ENCODE results near the gene NEK6.

Gene NEK6

DNA sequence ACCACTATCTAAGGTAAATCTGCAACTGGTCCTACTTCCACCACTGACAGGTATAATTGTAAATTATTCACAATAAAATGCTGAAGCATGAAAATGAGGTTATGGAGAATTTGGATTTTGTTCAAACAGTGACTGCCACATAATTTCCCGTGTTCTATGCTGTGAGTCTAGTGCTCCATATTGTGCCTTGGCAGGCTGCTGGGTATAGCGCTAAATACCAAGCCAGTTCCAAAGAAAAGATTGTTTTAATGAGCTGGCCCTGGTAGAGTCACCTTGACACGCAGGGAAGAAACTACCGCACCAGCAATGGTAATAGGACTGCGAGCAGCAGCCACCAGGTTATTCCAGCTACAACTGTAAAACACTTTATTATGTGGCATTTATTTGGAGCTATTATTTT lies 127.1 kb downstream of the NEK6 start:
- no peak for DNase-seq

- DNase-seq, result no peak
Observed at GRCh38 chr9:124385623-124386022, 127.9 kb downstream of the NEK6 start.

GRCh38 chr9:124386201-124386600 lies 128.5 kb downstream of the NEK6 start:
- no peak for DNase-seq

GRCh38 chr9:124388275-124389048 lies 130.7 kb downstream of the NEK6 start:
- no peak for DNase-seq

DNA sequence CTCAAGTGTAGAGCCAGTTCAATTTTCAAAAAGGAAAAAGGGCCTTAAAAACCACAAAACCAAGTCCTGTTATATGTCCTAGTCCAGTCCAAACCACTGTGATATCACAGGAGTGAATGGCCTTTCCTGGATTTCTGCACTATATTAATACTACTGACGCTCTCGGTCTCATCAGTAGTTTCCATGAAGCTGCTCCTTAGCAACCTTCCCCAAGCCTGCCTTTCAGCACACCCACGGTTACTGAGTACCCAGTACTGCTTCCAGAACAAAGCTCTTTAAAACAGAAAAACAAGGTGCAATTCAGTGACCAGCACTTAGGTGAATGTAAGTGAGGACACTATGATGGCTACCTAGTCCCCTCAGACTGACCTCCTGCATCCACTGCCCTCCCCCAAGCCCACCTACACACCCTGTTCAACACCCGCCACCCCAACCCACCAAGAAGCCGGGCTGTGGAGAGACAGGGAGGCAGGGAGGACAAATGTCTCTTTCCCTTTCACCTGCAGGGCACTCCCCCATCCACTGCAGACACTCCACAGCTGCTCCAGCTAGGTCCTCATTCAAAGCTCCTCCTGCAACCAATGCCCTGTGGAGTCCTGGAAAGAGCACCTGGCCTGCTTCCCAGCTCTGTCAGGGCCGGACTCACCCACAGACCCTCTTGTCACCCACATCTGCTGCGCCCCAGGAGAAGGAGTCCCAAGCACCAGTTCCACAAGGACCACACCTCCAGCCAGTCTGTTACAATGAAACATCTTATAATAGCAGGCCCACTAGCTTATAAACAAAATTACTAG lies 131.6 kb downstream of the NEK6 start:
- DNase-seq, result no peak

DNA sequence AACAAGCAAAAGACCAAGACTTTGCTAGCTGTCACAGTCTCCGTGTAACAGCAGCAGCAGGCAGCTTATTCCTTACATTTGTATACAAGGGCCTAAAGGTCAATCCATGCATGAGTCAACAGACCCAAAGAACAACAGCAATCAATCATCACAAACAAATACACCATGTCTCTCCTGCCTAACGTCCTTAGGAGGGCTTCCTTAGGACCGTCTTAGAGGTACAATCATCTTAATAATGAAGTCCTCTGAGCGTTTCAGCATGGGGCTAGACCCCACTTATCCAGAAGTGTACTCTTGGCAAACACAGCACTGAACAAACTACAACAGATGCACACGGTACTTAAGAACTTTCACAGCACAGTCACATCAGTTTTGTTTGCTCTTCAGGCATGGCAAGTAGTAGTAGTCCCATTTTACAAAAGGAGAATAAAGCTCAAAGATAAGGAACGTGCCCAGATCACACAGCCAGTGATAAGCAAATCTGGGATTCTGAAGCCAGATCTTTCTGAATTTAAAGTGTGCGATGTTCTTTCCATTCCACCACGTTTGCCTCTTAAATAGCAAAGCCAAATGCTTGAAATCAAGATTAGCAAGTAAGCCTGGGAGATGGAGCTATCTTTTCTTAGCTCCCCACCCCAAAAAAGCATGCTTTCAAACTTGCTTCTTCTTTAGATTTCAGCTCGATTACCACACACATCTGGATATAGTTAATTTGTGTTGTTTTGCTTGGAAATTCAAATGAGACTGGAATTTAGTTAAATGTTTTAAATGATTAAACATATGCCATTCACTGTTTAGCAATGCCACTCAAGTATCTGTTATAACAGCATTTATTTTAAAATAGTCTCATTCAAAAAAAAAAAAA lies 133.3 kb downstream of the NEK6 start:
- no peak for DNase-seq

GRCh38 chr9:124392254-124392870 lies 134.6 kb downstream of the NEK6 start:
- peak; percentile 48 for DNase-seq

- no peak for DNase-seq
Observed at GRCh38 chr9:124392871-124393460, 135.2 kb downstream of the NEK6 start.

GRCh38 chr9:124394167-124394566 lies 136.4 kb downstream of the NEK6 start:
- DNase-seq, result no peak

DNA sequence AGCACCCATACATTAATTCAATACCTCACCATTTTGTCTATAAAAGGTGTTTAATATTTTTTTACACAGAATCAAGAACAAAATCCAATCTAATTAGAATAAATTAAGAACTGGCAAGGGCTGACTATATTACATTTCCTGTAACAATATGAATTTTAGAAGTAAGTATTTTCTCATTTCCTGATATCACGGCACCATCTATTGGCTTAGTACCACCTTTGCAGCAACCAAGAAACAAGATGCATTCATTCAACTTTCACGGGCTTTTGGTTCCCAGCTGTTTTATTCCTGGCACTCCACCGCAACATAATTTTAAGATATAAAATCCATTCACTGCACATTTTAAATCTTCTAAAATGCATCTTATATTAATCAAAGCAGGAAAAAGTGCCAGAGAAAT lies 136.8 kb downstream of the NEK6 start:
- no peak for DNase-seq

DNA sequence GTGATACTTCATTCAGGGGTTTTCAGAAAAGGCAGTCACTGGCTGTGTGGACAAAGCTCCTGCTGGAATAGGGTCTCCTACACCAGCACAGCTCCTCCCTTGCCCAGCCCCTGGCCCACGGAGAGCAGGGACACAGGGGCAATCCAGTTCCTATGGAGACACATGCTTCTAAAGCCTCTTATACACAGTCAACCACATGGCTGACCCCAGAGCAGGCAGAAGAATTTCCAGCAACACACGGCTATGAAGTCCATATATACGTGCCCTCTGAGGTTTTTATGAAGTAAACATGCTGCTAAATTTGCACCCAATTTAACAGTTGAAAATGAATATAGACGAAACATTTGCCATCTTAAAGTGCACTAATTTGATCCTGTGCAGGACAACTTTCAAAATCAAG lies 138.1 kb downstream of the NEK6 start:
- DNase-seq, result no peak

DNA sequence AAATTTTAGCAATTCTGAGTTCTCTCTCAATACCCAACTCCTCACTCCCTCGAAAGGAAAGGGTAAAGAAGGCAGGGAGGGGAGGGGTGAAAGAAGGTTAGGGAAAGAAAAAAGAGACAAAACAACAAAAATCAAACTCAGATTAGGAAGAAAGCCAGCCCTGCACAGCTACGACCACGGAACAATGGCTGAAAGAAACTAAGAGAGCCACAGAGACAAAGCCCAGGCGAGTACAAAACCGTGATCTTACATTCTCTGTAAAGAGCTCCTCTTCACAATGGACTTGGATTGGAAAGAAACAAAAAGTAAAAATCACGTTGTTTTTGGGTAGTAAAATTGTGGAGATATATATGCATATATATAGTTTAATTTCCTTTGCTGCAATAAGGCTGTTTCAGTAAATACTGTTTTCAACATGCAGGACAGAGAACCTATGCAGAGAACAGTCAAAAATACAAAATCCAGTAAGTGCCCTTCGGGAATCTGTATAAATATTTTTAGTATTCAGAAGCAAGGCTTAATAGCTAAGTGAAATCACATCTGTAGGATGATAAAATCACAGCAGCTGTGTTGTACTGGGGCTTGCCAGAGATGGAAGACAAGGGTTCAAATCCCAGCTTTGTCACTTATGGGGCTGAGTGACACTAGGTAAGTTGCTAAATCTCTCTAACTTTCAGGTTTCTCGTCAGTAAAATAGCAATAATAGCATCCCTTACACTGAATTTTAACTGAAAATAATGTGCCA lies 140.6 kb downstream of the NEK6 start:
- DNase-seq, result no peak

DNA sequence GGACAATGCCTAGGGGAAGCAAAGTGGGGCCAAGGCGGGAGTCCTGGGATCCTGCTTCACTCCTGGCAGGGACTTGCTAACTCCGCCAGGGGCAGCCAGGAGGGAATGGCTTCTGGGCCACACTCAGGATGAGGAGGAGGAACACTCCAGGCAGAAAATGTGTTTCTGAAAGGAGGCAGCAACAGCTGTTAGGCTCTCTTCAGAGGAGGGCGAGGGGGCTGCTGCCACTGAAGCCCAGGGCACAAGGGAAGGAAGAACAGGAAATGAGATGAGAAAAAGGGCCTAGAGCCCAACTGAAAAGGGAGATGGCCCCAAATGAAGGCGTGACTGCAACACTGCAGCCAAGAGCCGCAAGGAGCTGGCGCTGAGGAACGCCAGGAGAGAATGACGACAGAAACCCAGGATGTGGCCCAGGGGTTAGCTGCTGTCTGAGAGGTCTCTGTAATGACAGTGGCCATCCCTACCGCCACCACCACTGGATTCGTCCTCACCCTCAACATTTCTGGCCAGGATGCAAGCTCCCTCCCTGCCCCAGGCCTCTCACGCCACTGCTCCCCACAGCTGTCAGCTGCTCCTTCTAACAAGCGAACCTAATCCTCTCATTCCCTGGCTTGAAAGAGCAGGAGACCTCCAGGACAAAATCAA lies 141.7 kb downstream of the NEK6 start:
- DNase-seq, result no peak

GRCh38 chr9:124399968-124400940 lies 142.5 kb downstream of the NEK6 start:
- no peak for DNase-seq
